Activated T-cell treated with anti-CD3 and anti-CD28 coated beads, Interleukin-2, amount 50 U/mL, for 1 hour (primary cell): ENCODE data around the gene HINFP.
"Not testable (repeated sequence)": the region's sequence is repeated elsewhere in the genome, so short reads cannot be mapped to it uniquely, and the experiment has no call there.

Experiments
- DNase-seq: peaks from one replicate; pipeline ENCODE4 v3.0.0-alpha.2; 2020

HINFP gene

GRCh38 chr11:119100246-119100970 lies 21.0 kb upstream of the HINFP start:
- DNase-seq = no peak

GRCh38 chr11:119100994-119101758 lies 20.2 kb upstream of the HINFP start:
- DNase-seq = no peak

- DNase-seq = peak; percentile 80
These were observed 19.5 kb upstream of the HINFP start, which contains the start of gene DPAGT1 for GRCh38 chr11:119101759-119102423. TSS of gene DPAGT1 (minus strand) at chr11:119101853. CDS start at chr11:119101655, 198 bp downstream.

- DNase-seq = not testable (repeated sequence)
These were observed 18.2 kb upstream of the HINFP start for GRCh38 chr11:119103161-119103664.

- no peak for DNase-seq
These were observed 17.6 kb upstream of the HINFP start for GRCh38 chr11:119103793-119104192.

- DNase-seq = peak; percentile 87
These were observed 14.5 kb upstream of the HINFP start, which contains the start of gene C2CD2L for GRCh38 chr11:119106564-119107537. TSS of gene C2CD2L (plus strand) at chr11:119107344. CDS start at chr11:119107742, 398 bp downstream.

GRCh38 chr11:119107538-119108145 lies 13.7 kb upstream of the HINFP start:
- peak; percentile 34 for DNase-seq

- DNase-seq = no peak
These were observed 13.1 kb upstream of the HINFP start for GRCh38 chr11:119108146-119108856.

GRCh38 chr11:119108857-119109221 lies 12.5 kb upstream of the HINFP start:
- no peak for DNase-seq

GRCh38 chr11:119109843-119110242 lies 11.5 kb upstream of the HINFP start:
- DNase-seq = no peak

- no peak for DNase-seq
These were observed 10.9 kb upstream of the HINFP start for GRCh38 chr11:119110439-119110838.

GRCh38 chr11:119111361-119111925 lies 9.9 kb upstream of the HINFP start:
- no peak for DNase-seq

- DNase-seq = no peak
These were observed 8.9 kb upstream of the HINFP start for GRCh38 chr11:119112314-119113020.

- no peak for DNase-seq
These were observed 7.7 kb upstream of the HINFP start for GRCh38 chr11:119113716-119114115.

- DNase-seq = no peak
These were observed 7.0 kb upstream of the HINFP start for GRCh38 chr11:119114351-119114750.

GRCh38 chr11:119115484-119116234 lies 5.7 kb upstream of the HINFP start:
- DNase-seq = no peak

- no peak for DNase-seq
These were observed 5.2 kb upstream of the HINFP start for GRCh38 chr11:119116235-119116594.

- no peak for DNase-seq
These were observed 4.8 kb upstream of the HINFP start for GRCh38 chr11:119116601-119117000.

GRCh38 chr11:119117004-119117706 lies 4.2 kb upstream of the HINFP start:
- DNase-seq = no peak
